Measurements from ENCODE around the gene RAPGEF3. TPM values are rescaled to one million over a fixed set of nuclear protein-coding genes. Genes with fewer than 3 reads are reported as not detected.

The RAPGEF3 gene
- total and polyA plus RNA-seq, 2 of the 13 experiments (the other 11 are each of a cell fraction or from before 2014, with no cell fraction given) = 0.07 TPM

GRCh38 chr12:47746523-47746922, 12.2 kb downstream of the RAPGEF3 start:
- no peaks in the 10 kb centered on the region for H3K9me3 ChIP-seq (ENCODE audit: low read length)
- no peak for DNase-seq (ENCODE audit: low spot score)
- no TSS peak for BruUV-seq (replicated peaks)
- no peak for ATAC-seq
- FAIRE-seq = no peak
- TF ChIP-seq, protein P1, sequence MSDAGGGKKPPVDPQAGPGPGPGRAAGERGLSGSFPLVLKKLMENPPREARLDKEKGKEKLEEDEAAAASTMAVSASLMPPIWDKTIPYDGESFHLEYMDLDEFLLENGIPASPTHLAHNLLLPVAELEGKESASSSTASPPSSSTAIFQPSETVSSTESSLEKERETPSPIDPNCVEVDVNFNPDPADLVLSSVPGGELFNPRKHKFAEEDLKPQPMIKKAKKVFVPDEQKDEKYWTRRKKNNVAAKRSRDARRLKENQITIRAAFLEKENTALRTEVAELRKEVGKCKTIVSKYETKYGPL (CRISPR knock-in tag; IDR thresholded peaks at IDR 0.05) = no peak
- TF ChIP-seq ZKSCAN1 (IDR thresholded peaks at IDR 0.05; ENCODE audit: low read length) (no peak), MIXL1 (CRISPR knock-in tag; IDR thresholded peaks at IDR 0.05) (no peak), ZBTB37 (CRISPR knock-in tag; IDR thresholded peaks at IDR 0.05) (no peak), KDM4B (CRISPR knock-in tag; IDR thresholded peaks at IDR 0.05) (no peak), FOXK1 (CRISPR knock-in tag; IDR thresholded peaks at IDR 0.05; ENCODE audit: borderline replicate concordance, low read depth) (no peak), ZNF337 (CRISPR knock-in tag; IDR thresholded peaks at IDR 0.05; ENCODE audit: borderline replicate concordance, low read depth) (no peak), ZNF619 (CRISPR knock-in tag; IDR thresholded peaks at IDR 0.05) (no peak), HMG20B (CRISPR knock-in tag; conservative IDR thresholded peaks at IDR 0.05) (no peak), ZNF652 (CRISPR knock-in tag; IDR thresholded peaks at IDR 0.05; ENCODE audit: borderline replicate concordance, low read depth) (no peak), ZNF616 (CRISPR knock-in tag; IDR thresholded peaks at IDR 0.05; ENCODE audit: low read depth) (no peak), ZFP90 (CRISPR knock-in tag; IDR thresholded peaks at IDR 0.05; ENCODE audit: borderline replicate concordance) (no peak)
- TF ChIP-seq, protein P2, sequence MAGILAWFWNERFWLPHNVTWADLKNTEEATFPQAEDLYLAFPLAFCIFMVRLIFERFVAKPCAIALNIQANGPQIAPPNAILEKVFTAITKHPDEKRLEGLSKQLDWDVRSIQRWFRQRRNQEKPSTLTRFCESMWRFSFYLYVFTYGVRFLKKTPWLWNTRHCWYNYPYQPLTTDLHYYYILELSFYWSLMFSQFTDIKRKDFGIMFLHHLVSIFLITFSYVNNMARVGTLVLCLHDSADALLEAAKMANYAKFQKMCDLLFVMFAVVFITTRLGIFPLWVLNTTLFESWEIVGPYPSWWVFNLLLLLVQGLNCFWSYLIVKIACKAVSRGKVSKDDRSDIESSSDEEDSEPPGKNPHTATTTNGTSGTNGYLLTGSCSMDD (CRISPR knock-in tag; IDR thresholded peaks at IDR 0.05) = no peak
- peaks cover 14% of the 10 kb centered on the region for H3K4me1 ChIP-seq (ENCODE audit: insufficient read depth, low read length)
- CTCF ChIA-PET (ENCODE audit: low intra/inter-chr PET ratio, low total read pairs) = no interaction called here
- in situ Hi-C loops (cut with HindIII; ENCODE audit: extremely low pct_ligation_motif_present, low pct_unique_long_range_greater_than_20kb) (no loop called here), intact Hi-C loops (cut with micrococcal nuclease; ENCODE audit: unreplicated experiment) (no loop called here)
- H3K4me2 ChIP-seq (ENCODE audit: low read depth, low read length) = no peak overlapping the region
- H4K20me1 ChIP-seq (ENCODE audit: insufficient read depth, low read length) = no peaks in the 10 kb centered on the region
- H3K79me2 ChIP-seq (ENCODE audit: insufficient read depth, low read length) = no peaks in the 10 kb centered on the region
- POLR2A ChIA-PET = no interaction called here
- H3K27me3 ChIP-seq (ENCODE audit: control insufficient read depth in 1 of 2, insufficient read depth in 2 of 2, low read length in 2 of 2) = peaks cover 17 to 56% of the 10 kb centered on the region in 2 experiments; a peak in 4 of 5 replicates
- no peak overlapping the region for H3K27ac ChIP-seq (ENCODE audit: extremely low read length, insufficient read depth, low read length)
- H3K36me3 ChIP-seq (replicated peaks in 1 of 2; ENCODE audit: control insufficient read depth in 1 of 2, insufficient read depth in 2 of 2, low read length in 2 of 2) = no peaks in the 10 kb centered on the region
- no peak overlapping the region for H2AFZ ChIP-seq (ENCODE audit: low read length)
- H3K4me3 ChIP-seq (replicated peaks in 1 of 3; ENCODE audit: insufficient read depth in 1 of 3, low read depth in 2 of 3, low read length in 3 of 3) = no peak overlapping the region
- 11% methylated on average over 5 of the region's 7 CpGs for WGBS (ENCODE audit: low lambda C conversion rate)
- no peak overlapping the region for H3K9ac ChIP-seq (ENCODE audit: insufficient read depth, low read depth, low read length)
